HEK293 (cell line): ENCODE measurements around the gene STRIP1.

Experiments used
- TRIM28 ChIP-seq: IDR thresholded peaks from 2 replicates; pipeline ENCODE4 v1.6.1; 2011; ENCODE audit warnings: low read length, control low read depth, borderline replicate concordance
- ZNF138 ChIP-seq: fragments of 450-650 bp; formaldehyde crosslinking; IDR thresholded peaks from 2 replicates; pipeline ENCODE4 v1.5.1; 2016; ENCODE audit warnings: missing biosample characterization, missing genetic modification characterization, borderline replicate concordance
- ZNF23 ChIP-seq: fragments of 450-650 bp; formaldehyde crosslinking; IDR thresholded peaks from 2 replicates; pipeline ENCODE4 v1.5.1; 2016; ENCODE audit warnings: missing biosample characterization, missing genetic modification characterization, borderline replicate concordance
- TF ChIP-seq, protein P1 (sequence below): fragments of 450-650 bp; formaldehyde crosslinking; IDR thresholded peaks from 2 replicates; pipeline ENCODE4 v1.5.1; 2016; ENCODE audit warnings: missing biosample characterization, missing genetic modification characterization
- TF ChIP-seq, protein P2 (sequence below): fragments of 450-650 bp; formaldehyde crosslinking; IDR thresholded peaks from 2 replicates; pipeline ENCODE4 v1.5.1; 2016; ENCODE audit warnings: missing biosample characterization, missing genetic modification characterization
- TF ChIP-seq, protein P3 (sequence below): fragments of 450-650 bp; formaldehyde crosslinking; IDR thresholded peaks from 2 replicates; pipeline ENCODE4 v1.5.1; 2017; ENCODE audit warnings: missing biosample characterization, missing genetic modification characterization

DNA sequence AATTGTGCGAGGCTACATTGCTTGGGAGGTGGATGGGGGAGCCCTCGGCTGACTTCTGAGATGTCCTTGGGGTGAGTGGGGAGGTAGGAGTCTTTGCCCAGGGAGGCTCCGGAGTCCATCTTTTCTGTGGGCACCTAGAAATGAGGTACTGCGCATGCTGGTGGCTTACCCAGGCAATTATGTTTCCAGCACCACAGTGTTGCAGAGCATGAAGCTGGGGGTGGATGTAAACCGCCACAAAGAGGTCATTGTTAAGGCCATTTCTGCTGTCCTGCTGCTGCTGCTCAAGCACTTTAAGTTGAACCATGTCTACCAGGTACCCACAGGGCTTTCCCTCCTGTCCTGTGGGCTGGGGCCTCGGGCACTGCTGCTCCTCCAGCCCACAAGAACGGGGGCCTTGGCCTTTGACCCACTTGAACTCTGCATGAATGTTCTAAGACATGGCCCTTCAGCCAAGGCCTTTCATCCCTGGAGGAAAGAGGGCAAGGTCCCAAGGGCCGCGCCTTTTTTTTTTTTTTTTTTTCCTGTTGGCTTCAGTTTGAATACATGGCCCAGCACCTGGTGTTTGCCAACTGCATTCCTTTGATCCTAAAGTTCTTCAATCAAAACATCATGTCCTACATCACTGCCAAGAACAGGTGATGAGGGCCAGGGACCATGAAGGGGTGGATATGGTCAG lies 14.6 kb downstream of the STRIP1 start:
- TF ChIP-seq, protein P1, sequence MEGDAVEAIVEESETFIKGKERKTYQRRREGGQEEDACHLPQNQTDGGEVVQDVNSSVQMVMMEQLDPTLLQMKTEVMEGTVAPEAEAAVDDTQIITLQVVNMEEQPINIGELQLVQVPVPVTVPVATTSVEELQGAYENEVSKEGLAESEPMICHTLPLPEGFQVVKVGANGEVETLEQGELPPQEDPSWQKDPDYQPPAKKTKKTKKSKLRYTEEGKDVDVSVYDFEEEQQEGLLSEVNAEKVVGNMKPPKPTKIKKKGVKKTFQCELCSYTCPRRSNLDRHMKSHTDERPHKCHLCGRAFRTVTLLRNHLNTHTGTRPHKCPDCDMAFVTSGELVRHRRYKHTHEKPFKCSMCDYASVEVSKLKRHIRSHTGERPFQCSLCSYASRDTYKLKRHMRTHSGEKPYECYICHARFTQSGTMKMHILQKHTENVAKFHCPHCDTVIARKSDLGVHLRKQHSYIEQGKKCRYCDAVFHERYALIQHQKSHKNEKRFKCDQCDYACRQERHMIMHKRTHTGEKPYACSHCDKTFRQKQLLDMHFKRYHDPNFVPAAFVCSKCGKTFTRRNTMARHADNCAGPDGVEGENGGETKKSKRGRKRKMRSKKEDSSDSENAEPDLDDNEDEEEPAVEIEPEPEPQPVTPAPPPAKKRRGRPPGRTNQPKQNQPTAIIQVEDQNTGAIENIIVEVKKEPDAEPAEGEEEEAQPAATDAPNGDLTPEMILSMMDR (tag by site-specific recombination) = no peak
- TF ChIP-seq ZNF23 (no peak), TRIM28 (no peak), ZNF138 (no peak)
- TF ChIP-seq, protein P2, sequence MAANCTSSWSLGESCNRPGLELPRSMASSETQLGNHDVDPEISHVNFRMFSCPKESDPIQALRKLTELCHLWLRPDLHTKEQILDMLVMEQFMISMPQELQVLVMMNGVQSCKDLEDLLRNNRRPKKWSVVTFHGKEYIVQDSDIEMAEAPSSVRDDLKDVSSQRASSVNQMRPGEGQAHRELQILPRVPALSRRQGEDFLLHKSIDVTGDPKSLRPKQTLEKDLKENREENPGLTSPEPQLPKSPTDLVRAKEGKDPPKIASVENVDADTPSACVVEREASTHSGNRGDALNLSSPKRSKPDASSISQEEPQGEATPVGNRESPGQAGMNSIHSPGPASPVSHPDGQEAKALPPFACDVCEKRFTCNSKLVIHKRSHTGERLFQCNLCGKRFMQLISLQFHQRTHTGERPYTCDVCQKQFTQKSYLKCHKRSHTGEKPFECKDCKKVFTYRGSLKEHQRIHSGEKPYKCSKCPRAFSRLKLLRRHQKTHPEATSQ = no peak
- TF ChIP-seq, protein P3, sequence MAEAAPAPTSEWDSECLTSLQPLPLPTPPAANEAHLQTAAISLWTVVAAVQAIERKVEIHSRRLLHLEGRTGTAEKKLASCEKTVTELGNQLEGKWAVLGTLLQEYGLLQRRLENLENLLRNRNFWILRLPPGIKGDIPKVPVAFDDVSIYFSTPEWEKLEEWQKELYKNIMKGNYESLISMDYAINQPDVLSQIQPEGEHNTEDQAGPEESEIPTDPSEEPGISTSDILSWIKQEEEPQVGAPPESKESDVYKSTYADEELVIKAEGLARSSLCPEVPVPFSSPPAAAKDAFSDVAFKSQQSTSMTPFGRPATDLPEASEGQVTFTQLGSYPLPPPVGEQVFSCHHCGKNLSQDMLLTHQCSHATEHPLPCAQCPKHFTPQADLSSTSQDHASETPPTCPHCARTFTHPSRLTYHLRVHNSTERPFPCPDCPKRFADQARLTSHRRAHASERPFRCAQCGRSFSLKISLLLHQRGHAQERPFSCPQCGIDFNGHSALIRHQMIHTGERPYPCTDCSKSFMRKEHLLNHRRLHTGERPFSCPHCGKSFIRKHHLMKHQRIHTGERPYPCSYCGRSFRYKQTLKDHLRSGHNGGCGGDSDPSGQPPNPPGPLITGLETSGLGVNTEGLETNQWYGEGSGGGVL = no peak
